Measurements from ENCODE around the gene LEP. TPM values are rescaled to one million over a fixed set of nuclear protein-coding genes. Genes with fewer than 3 reads are reported as not detected.

Gene LEP
- total RNA-seq, 1 donor from 2014 or later = 0.30 TPM

GRCh38 chr7:128209229-128210035, 31.6 kb upstream of the LEP start:
- peak; percentile 86 for DNase-seq (ENCODE audit: low spot score)
- intact Hi-C loops (cut with DNase I) = loop anchor here (1.0 to 10.0 kb wide), 3 partner anchors 74 to 501 kb away; no protein-coding TSS in a partner anchor

- intact Hi-C loops (cut with DNase I) = loop anchor here (2.0 kb wide), 1 partner anchor 501 kb away; no protein-coding TSS in a partner anchor
- DNase-seq (ENCODE audit: low spot score) = no peak
These were observed 31.1 kb upstream of the LEP start for GRCh38 chr7:128210036-128210347.

DNA sequence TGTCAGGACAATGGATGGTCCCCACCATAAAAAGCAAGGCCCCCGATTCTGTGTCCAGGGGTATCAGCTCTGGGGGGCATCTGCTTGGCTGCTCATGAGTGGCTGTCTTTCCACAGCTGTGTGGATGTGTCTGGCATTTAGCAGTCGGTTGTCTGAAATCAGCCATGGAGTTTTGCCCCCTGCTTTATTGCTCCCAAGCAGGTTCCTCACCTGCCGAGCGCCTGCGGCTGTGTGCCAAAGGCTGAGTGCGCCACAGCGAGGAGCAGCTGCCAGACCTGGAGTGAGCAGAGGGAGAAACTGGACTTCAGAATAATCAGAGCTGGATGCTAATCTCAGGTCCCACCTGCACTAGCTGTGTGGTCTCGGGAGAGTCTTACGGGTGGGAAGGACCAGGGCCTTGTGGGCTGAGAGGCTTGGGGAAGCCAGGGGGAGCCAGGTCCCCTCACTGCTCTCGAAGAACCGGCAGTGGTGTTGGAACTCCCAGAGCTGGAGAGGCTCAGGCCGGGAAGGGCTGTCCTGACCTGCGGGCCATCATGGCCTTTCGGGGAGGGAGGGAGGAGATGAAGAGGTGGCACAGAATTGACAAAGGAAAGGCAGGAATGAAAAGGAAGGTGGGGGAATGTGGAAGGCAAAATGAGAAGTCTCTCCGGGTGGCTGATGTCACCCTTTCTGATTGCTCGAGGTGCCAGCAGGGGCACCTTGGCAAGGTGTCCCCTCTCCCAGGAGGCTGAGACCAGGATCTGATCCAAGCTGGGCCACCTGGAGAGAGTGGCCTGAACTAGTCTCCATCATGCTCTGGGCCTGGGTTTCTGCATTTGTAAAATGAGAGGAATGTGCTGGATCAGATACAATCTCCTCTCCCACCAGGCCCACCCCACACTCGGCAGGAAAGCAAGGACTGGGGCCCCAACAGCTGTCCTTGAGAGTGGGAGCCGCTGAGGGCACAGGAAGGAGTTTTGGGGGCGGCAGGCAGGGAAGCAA, 30.2 kb upstream of the LEP start:
- intact Hi-C loops (cut with DNase I) = loop anchor here (2.0 kb wide), 1 partner anchor 502 kb away; no protein-coding TSS in a partner anchor

DNA sequence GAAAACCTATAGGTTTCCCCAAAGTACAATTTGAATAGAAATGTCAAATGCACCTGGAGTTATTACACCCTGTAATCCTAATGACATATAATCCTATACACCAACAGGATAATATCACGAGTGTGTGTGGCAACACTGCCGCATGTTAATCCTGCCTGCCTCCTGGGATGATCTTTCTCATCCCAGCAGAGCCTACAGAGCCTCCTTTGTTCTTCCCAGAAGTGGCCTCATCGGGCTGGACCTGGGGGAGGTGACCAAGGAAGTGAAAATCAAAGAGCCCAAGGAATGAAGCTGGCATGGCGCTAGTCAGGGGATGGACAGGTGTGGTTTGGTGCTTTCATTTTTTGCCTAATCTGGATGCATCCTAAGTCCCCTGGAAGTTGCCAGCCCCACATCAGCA, 29.5 kb upstream of the LEP start:
- intact Hi-C loops (cut with DNase I) = loop anchor here (2.0 kb wide), 1 partner anchor 503 kb away; no protein-coding TSS in a partner anchor
- DNase-seq (ENCODE audit: low spot score) = no peak

More for the DNA sequence above, 30.2 kb upstream of the LEP start:
- DNase-seq (ENCODE audit: low spot score) = no peak

DNA sequence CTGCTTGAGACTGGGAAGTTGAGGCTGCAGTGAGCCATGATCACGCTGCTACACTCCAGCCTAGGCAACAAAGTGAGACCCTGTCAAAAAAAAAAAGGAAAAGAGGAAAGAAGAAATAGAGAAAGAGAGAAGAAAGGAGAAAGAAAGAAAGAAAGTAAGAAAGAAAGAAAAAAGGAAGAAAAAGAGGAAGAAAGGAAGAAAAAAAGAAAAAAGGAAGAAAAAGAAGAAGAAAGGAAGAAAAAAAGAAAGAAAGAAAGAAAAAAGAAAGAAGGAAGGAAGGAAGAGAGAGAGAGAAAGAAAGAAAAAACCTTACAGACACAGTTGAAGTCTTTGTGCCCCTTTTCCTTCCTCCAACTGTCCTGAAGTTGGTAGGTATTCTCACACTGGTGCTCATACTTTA, 26.6 kb upstream of the LEP start:
- intact Hi-C loops (cut with DNase I) = no loop called here
- DNase-seq (ENCODE audit: low spot score) = no peak

- no peak for DNase-seq (ENCODE audit: low spot score)
- intact Hi-C loops (cut with DNase I) = no loop called here
These were observed 25.8 kb upstream of the LEP start for GRCh38 chr7:128215281-128215680.

GRCh38 chr7:128215739-128216138, 25.3 kb upstream of the LEP start:
- intact Hi-C loops (cut with DNase I) = no loop called here
- peak; percentile 72 for DNase-seq (ENCODE audit: low spot score)

DNA sequence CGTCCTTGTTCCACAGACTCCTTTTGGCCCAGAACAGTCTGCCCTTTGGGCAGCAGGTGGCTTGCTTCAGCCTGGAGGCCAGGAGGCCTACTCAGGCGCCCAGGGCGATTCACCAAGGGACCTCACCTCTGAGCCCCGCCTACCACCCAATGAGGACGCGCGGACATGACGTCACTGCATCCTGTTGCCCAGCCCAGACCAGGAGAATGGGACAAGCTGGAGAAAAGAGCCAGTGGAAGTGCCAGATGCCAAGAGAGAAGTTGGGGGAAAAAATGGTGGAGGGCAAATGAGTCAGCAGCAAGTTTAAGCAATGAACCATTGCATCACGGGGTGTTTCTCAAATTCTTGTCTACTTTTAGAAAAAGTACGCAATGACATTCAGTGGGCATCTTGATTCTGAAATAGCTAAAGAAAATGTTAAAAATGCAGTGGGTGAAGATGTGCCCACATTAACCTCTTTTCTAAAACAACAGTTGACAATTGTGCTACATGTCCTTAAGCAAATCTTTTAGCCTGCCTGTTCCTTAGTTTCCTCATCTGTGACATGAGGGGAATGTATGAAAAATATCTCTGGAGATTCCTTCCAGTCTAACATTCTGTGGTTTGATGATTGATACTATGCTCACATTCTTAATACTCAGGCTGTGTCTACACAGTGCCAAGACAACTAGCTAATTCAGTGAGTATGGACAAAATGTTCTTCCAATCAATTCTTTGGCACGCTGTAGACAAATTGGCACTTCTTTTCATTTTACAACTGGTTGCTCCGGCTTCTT, 23.9 kb upstream of the LEP start:
- intact Hi-C loops (cut with DNase I) = no loop called here

GRCh38 chr7:128217967-128218652, 23.0 kb upstream of the LEP start:
- intact Hi-C loops (cut with DNase I) = no loop called here
- no peak for DNase-seq (ENCODE audit: low spot score)

More for the DNA sequence above, 23.9 kb upstream of the LEP start:
- DNase-seq (ENCODE audit: low spot score) = peak; percentile 89

DNA sequence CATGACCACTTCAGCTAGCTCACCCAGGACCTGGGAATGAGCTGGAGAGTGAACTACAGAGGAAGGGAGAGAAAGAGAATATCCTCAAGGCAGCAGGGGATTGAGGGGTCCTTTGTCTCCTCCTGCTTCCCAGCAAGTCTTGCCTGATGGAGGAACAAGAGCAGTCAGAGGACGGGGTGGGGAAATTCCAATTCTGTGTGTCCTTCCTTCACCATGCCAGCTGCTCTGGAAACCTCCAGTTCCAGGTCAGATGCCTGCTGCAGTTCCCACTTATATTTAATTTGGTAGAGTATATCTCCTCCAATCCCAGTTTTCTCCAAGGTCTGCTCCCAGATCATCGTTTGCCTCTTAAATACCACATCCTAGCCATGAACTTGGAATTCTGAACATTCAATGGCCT, 21.4 kb upstream of the LEP start:
- intact Hi-C loops (cut with DNase I) = no loop called here
- DNase-seq (ENCODE audit: low spot score) = no peak

- no peak for DNase-seq (ENCODE audit: low spot score)
- intact Hi-C loops (cut with DNase I) = no loop called here
These were observed 19.1 kb upstream of the LEP start for GRCh38 chr7:128221929-128222403.

DNA sequence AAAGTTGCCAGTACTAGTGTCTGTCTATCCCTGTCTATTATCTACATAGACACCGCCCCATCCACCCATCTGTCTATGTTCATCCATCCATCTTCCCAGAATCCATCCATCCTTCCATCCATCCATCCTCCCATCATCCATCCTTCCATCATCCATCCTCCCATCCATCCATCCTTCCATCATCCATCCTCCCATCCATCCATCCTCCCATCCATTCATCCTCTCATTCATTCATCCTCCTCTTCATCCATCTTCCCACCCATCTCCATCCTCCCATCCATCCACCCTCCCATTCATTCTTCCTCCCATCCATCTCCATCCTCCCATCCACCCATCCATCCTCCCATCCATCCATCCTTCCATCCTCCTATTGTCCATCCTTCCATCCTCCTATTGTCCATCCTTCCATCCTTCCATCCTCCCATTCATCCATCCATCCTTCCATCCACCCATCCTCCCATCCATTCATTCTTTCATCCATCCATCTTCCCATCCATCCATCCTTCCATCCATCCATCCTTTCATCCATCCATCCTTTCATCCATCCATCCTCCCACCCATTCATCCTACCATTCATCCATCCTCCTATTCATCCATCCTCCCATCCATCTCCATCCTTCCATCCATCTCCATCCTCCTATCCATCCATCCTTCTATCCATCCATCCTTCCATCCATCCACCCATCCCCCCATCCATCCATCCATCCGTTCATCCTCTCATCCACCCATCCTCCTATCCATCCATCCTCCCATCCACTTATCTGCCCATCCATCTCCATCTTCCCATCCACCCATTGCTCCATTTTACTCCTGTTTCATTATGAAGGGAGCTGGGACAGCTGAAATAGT, 14.7 kb upstream of the LEP start:
- DNase-seq (ENCODE audit: low spot score) = no peak
- intact Hi-C loops (cut with DNase I) = no loop called here

- intact Hi-C loops (cut with DNase I) = no loop called here
- no peak for DNase-seq (ENCODE audit: low spot score)
These were observed 13.8 kb upstream of the LEP start for GRCh38 chr7:128227271-128227670.

DNA sequence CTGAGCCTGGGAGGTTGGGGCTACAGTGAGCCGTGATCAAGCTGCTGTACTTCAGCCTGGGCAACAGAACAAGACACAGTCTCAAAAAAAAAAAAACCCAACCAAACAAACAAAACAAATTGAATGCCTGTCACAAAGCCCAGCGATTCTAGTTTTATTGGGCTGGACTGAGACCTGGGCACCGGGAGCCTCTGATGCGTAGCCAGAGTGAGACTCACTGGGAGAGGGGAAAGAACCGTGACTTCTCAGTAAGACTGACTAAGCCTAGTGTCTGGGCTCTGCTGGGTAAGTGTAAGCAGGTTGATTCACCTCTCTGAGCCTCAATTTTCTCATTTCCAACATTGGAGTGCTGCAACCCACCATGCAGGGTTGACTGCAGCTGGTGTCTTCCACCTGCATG, 10.1 kb upstream of the LEP start:
- no peak for DNase-seq (ENCODE audit: low spot score)

DNA sequence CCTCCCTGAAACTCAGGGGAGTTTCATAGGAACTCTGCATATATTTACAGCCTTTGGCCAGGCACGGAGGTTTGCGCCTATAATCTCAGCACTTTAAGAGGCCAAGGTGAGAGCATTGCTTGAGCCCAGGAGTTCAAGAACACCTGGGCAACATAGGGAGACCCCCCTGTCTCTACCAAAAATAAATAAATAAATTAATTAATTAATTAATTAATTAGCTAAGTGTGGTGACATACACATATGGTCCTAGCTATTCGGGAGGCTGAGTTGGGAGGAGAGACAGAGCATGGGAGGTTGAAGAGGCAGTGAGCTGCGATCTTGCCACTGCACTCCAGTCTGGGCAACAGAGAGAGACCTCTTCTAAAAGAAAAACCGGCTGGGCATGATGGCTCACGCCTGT, 9.4 kb upstream of the LEP start:
- intact Hi-C loops (cut with DNase I) = no loop called here
- DNase-seq (ENCODE audit: low spot score) = no peak

More for the DNA sequence above, 10.1 kb upstream of the LEP start:
- intact Hi-C loops (cut with DNase I) = no loop called here

- no peak for DNase-seq (ENCODE audit: low spot score)
- intact Hi-C loops (cut with DNase I) = no loop called here
These were observed 7.6 kb upstream of the LEP start for GRCh38 chr7:128233471-128233870.

GRCh38 chr7:128234476-128235026, 6.5 kb upstream of the LEP start:
- DNase-seq (ENCODE audit: low spot score) = no peak

DNA sequence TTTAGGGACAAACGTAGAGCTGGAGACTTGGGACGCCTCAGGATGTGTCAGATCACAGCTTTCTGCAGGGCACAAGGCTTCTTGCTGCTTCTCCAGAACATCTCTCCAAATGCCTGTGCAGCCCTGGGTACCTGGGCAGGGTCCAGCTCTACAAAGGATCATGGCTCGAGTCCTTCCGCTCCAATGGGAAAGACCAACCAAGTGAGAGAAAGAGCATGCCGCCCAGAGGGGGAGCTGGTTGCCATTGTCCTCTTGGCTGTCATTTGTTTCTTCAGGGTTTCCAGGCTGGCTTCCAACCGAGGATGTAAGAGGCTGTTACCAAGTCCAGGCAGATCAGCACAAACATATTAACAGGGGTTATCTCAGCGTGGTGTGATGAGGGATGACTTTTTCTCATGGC, 5.6 kb upstream of the LEP start:
- no peak for DNase-seq (ENCODE audit: low spot score)
- intact Hi-C loops (cut with DNase I) = no loop called here

More at GRCh38 chr7:128234476-128235026, 6.5 kb upstream of the LEP start:
- intact Hi-C loops (cut with DNase I) = no loop called here

Data from cardiac septum (tissue), 1 donor.